Endothelial cell of umbilical vein (primary cell): ENCODE data around the gene PKNOX2.

Experiments
- CTCF ChIP-seq, 2 donors: IDR thresholded peaks; 1 replicate in 1 of 2; 2 replicates in 1 of 2; pipeline ENCODE4 v1.5.1; 2011; ENCODE audit warnings: low read length in 2 of 2, mild to moderate bottlenecking in 2 of 2, moderate library complexity in 2 of 2, control low read depth in 1 of 2, inconsistent platforms in 1 of 2, low read depth in 1 of 2; ENCODE audit not compliant: insufficient read depth in 1 of 2; ENCODE audit errors: extremely low read depth in 1 of 2
- TF ChIP-seq, protein P1 (sequence below): IDR thresholded peaks from 2 replicates; pipeline ENCODE4 v1.6.1; 2011; ENCODE audit not compliant: insufficient read depth, insufficient read length

- TF ChIP-seq, protein P1, sequence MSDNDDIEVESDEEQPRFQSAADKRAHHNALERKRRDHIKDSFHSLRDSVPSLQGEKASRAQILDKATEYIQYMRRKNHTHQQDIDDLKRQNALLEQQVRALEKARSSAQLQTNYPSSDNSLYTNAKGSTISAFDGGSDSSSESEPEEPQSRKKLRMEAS: no peak
- no peak for TF ChIP-seq CTCF (IDR thresholded peaks at IDR 0.05; ENCODE audit: extremely low read depth in 1 of 2, insufficient read depth in 1 of 2, low read depth in 1 of 2, low read length in 2 of 2)
Observed at GRCh38 chr11:125202977-125203376, 38.4 kb downstream of the PKNOX2 start.
